Loucy (cell line): ENCODE results near the gene NUP107.

Experiments
- CTCF ChIP-seq: fragments of 200-600 bp; sonication (generic); conservative IDR thresholded peaks from 2 replicates; pipeline ENCODE4 v1.5.1; 2014; ENCODE audit warnings: mild to moderate bottlenecking, antibody characterized with exemption, low read length
- EZH2phosphoT487 ChIP-seq: fragments of 200-600 bp; IDR thresholded peaks from 2 replicates; pipeline ENCODE4 v1.6.1; 2018; ENCODE audit warnings: antibody characterized with exemption, mild to moderate bottlenecking, moderate library complexity, borderline replicate concordance

GRCh38 chr12:68674376-68674775 is 12.4 kb upstream of the NUP107 start:
- TF ChIP-seq CTCF (no peak), EZH2phosphoT487 (no peak)
